IMR-90 (cell line): ENCODE results near the gene PAX5. TPM values are rescaled to one million over a fixed set of nuclear protein-coding genes. Genes with fewer than 3 reads are reported as not detected.
A peak's percentile ranks its signal among the peaks of the same experiment; 100 is the strongest.

ENCODE experiments used
- ATAC-seq: fragments of 200-7000 bp; cut with Tn5 transposase; 2 replicates; pipeline ENCODE4 v1.9.1; 2020; ENCODE audit warnings: low read depth, mild to moderate bottlenecking, moderate library complexity
- BruUV-seq: library from RNA; stranded (reverse); fragments of 400-500 nt; replicated peaks from 2 replicates; lab custom pipeline; 2021; lab: Mats Ljungman, UMichigan
- CTCF ChIA-PET: fragments of 300-600 bp; formaldehyde crosslinking; extraction: SDS; loops from one replicate; lab custom pipeline; 2021; ENCODE audit warnings: antibody characterized with exemption; lab: Yijun Ruan, JAX
- POLR2A ChIA-PET: fragments of 300-600 bp; sonication (Branson Sonifier 250); formaldehyde crosslinking; loops from one replicate; lab custom pipeline; 2022; ENCODE audit warnings: antibody characterized with exemption; ENCODE audit not compliant: unreplicated experiment; lab: Charles Lee
- DNase-seq: peaks from one replicate; pipeline ENCODE4 v3.0.0; 2013
- H2AFZ ChIP-seq: replicated peaks from 2 replicates; pipeline ENCODE3; 2013; ENCODE audit warnings: low read length, mild to moderate bottlenecking; ENCODE audit not compliant: poor library complexity
- H2AK5ac ChIP-seq: 2 replicates; pipeline ENCODE4 v1.6.1; 2013; ENCODE audit warnings: low read depth, low read length, inconsistent platforms
- H2AK9ac ChIP-seq: replicated peaks from 2 replicates; pipeline ENCODE3; 2013; ENCODE audit warnings: mild to moderate bottlenecking, low read depth, low read length, moderate library complexity; ENCODE audit not compliant: poor library complexity
- H2BK120ac ChIP-seq: 2 replicates; pipeline ENCODE4 v1.6.1; 2013; ENCODE audit warnings: low read depth, low read length, inconsistent platforms
- H2BK15ac ChIP-seq: 3 replicates; pipeline ENCODE4 v1.6.1; 2013; ENCODE audit warnings: low read depth, low read length, inconsistent platforms
- H2BK20ac ChIP-seq: 2 replicates; pipeline ENCODE4 v1.6.1; 2013; ENCODE audit warnings: low read depth, mild to moderate bottlenecking, inconsistent platforms, low read length, moderate library complexity
- H2BK5ac ChIP-seq: 2 replicates; pipeline ENCODE4 v1.6.1; 2013; ENCODE audit warnings: mild to moderate bottlenecking, low read depth, low read length, inconsistent platforms; ENCODE audit not compliant: poor library complexity, severe bottlenecking
- H3K14ac ChIP-seq: replicated peaks from 2 replicates; pipeline ENCODE4 v1.6.1; 2013; ENCODE audit warnings: low read depth, low read length, inconsistent platforms
- H3K18ac ChIP-seq: 2 replicates; pipeline ENCODE4 v1.6.1; 2013; ENCODE audit warnings: low read depth, low read length, control low read depth
- H3K23ac ChIP-seq: 2 replicates; pipeline ENCODE4 v1.6.1; 2013; ENCODE audit warnings: low read depth, low read length, inconsistent platforms
- H3K27ac ChIP-seq: 2 replicates; pipeline ENCODE4 v1.5.1; 2013; ENCODE audit warnings: mild to moderate bottlenecking, control low read depth, low read length; ENCODE audit not compliant: insufficient read depth
- H3K27me3 ChIP-seq: 2 replicates; pipeline ENCODE4 v1.6.1; 2013; ENCODE audit warnings: low read length; ENCODE audit not compliant: control insufficient read depth, insufficient read depth
- H3K36me3 ChIP-seq: 2 replicates; pipeline ENCODE4 v1.6.1; 2013; ENCODE audit warnings: low read length, mixed read lengths; ENCODE audit not compliant: control insufficient read depth, insufficient read depth
- H3K4ac ChIP-seq: 2 replicates; pipeline ENCODE4 v1.6.1; 2013; ENCODE audit warnings: low read depth, low read length, inconsistent platforms
- H3K4me1 ChIP-seq: 2 replicates; pipeline ENCODE4 v1.6.1; 2013; ENCODE audit warnings: low read length, mixed read lengths; ENCODE audit not compliant: control insufficient read depth, insufficient read depth
- H3K4me2 ChIP-seq: 2 replicates; pipeline ENCODE4 v1.6.1; 2013; ENCODE audit warnings: low read depth, mild to moderate bottlenecking, control low read depth, low read length, moderate library complexity
- H3K4me3 ChIP-seq: 2 replicates; pipeline ENCODE4 v1.5.1; 2013; ENCODE audit warnings: low read depth, mild to moderate bottlenecking, control low read depth, low read length, moderate library complexity; ENCODE audit not compliant: insufficient read depth
- H3K56ac ChIP-seq: 2 replicates; pipeline ENCODE4 v1.6.1; 2013; ENCODE audit warnings: low read length, inconsistent platforms; ENCODE audit not compliant: insufficient read depth; ENCODE audit errors: extremely low read depth
- H3K79me1 ChIP-seq, 2 experiments: 2 replicates each; pipeline ENCODE4 v1.6.1; 2013; ENCODE audit warnings: low read length in 2 of 2, inconsistent platforms in 1 of 2, low read depth in 1 of 2
- H3K9ac ChIP-seq: 2 replicates; pipeline ENCODE4 v1.6.1; 2013; ENCODE audit warnings: low read depth, low read length, control low read depth
- H3K9me1 ChIP-seq: 2 replicates; pipeline ENCODE4 v1.6.1; 2013; ENCODE audit warnings: low read length, inconsistent platforms; ENCODE audit not compliant: insufficient read depth
- H3K9me3 ChIP-seq: 2 replicates; pipeline ENCODE4 v1.6.1; 2013; ENCODE audit warnings: low read length; ENCODE audit not compliant: control insufficient read depth, insufficient read depth
- H4K20me1 ChIP-seq: 2 replicates; pipeline ENCODE4 v1.6.1; 2013; ENCODE audit warnings: low read length, inconsistent platforms; ENCODE audit not compliant: insufficient read depth
- H4K5ac ChIP-seq: 2 replicates; pipeline ENCODE4 v1.6.1; 2013; ENCODE audit warnings: mild to moderate bottlenecking, low read depth, low read length, control low read depth
- H4K8ac ChIP-seq, 2 experiments: 2 replicates each; pipeline ENCODE4 v1.6.1; 2013; ENCODE audit warnings: low read depth in 2 of 2, low read length in 2 of 2, control low read depth in 1 of 2, inconsistent platforms in 1 of 2
- H4K91ac ChIP-seq: 2 replicates; pipeline ENCODE4 v1.6.1; 2013; ENCODE audit warnings: low read depth, low read length, inconsistent platforms; ENCODE audit not compliant: insufficient read depth
- MAZ ChIP-seq: IDR thresholded peaks from 2 replicates; pipeline ENCODE4 v1.6.1; 2012; ENCODE audit warnings: low read depth, mild to moderate bottlenecking, low read length, improper control_type of control experiment, moderate library complexity, borderline replicate concordance
- NFE2L2 ChIP-seq: fragments of 150-350 bp; IDR thresholded peaks from 2 replicates; pipeline ENCODE4 v1.6.1; 2016; ENCODE audit warnings: low read depth, mild to moderate bottlenecking, low read length
- POLR2A ChIP-seq: IDR thresholded peaks from 2 replicates; pipeline ENCODE4 v1.6.1; 2012; ENCODE audit warnings: mild to moderate bottlenecking, low read depth, low read length
- USF2 ChIP-seq: fragments of 150-350 bp; IDR thresholded peaks from 2 replicates; pipeline ENCODE4 v1.6.1; 2017; ENCODE audit warnings: mild to moderate bottlenecking, antibody characterized with exemption, low read length, low read depth
- WGBS, 2 experiments: methylation state at CpG; one replicate each; pipeline versions ENCODE4 v1.1.5 to v1.1.7; 2013; ENCODE audit warnings: missing lambda C conversion rate in 2 of 2; ENCODE audit not compliant: insufficient read length in 1 of 2; ENCODE audit errors: extremely low coverage in 2 of 2; 5-methylcytosine and 5-hydroxymethylcytosine counted together
- dilution Hi-C: fragments of 300-500 bp; cut with HindIII; formaldehyde crosslinking; loops from one replicate; pipeline ENCODE4 v1.14.3; 2018; ENCODE audit warnings: low sequenced_read_pairs; ENCODE audit not compliant: unreplicated experiment
- in situ Hi-C: fragments of 300-500 bp; cut with MboI; formaldehyde crosslinking; loops from 3 replicates; pipeline ENCODE4 v1.14.3; 2019; ENCODE audit warnings: low sequenced_read_pairs, inconsistent platforms, mixed read lengths
- intact Hi-C: fragments of 100-400 bp; cut with micrococcal nuclease; formaldehyde crosslinking; loops from 2 replicates; pipeline ENCODE4 v1.10.0; 2022
- polyA plus RNA-seq, 3 experiments: library from polyadenylated mRNA; depleted of rRNA; stranded (reverse); fragments of >200 nt; gene quantifications; 2 replicates each; pipeline ENCODE4 v1.2.3, GENCODE V29; 2012; ENCODE audit warnings: low replicate concordance in 1 of 3
- total RNA-seq: library from RNA; depleted of rRNA; stranded (reverse); fragments of >200 nt; gene quantifications from 2 replicates; pipeline ENCODE4 v1.2.3, GENCODE V29; 2012

PAX5 gene
- total and polyA plus RNA-seq, 2 of the 4 experiments (the other 2 are of a cell fraction), result not detected

- CTCF ChIA-PET, result no interaction called here
- intact Hi-C loops, result no loop called here
- Histone ChIP-seq H2AFZ (no peak overlapping the region), H3K9ac (no peak overlapping the region), H4K20me1 (no peaks in the 10 kb centered on the region), H3K4me1 (no peaks in the 10 kb centered on the region), H2AK9ac (no peak overlapping the region), H3K4me3 (no peak overlapping the region), H4K91ac (no peak overlapping the region), H4K5ac (no peak overlapping the region), H3K9me1 (no peaks in the 10 kb centered on the region), H3K18ac (no peak overlapping the region), H3K36me3 (no peaks in the 10 kb centered on the region), H3K14ac (no peak overlapping the region), H3K27me3 (peaks cover 35% of the 10 kb centered on the region), H2BK120ac (no peak overlapping the region), H3K9me3 (no peaks in the 10 kb centered on the region), H2AK5ac (no peak overlapping the region), H3K27ac (no peak overlapping the region), H3K23ac (no peak overlapping the region), H3K4me2 (no peak overlapping the region), H3K79me1 (no peaks in the 10 kb centered on the region), H2BK15ac (no peak overlapping the region), H2BK5ac (no peak overlapping the region), H3K4ac (no peak overlapping the region), H3K56ac (no peak overlapping the region), H4K8ac (no peak overlapping the region), H2BK20ac (no peak overlapping the region)
- BruUV-seq, result no TSS peak
- DNase-seq (no peak), ATAC-seq (no peak)
- dilution Hi-C loops, result no loop called here
- in situ Hi-C loops, result no loop called here
- no CpG with 5 or more reads among the region's 3 CpGs for WGBS, 2 experiments
- no peak for TF ChIP-seq MAZ
- TF ChIP-seq NFE2L2, result no peak
- TF ChIP-seq POLR2A, result no peak
- peak; percentile 23; the same call in 1 of the 2 replicates for TF ChIP-seq USF2
- POLR2A ChIA-PET, result no interaction called here
Observed at GRCh38 chr9:36815023-36815422, 219.0 kb downstream of the PAX5 start.
